Neural cell (in vitro differentiated cells): Measurements from ENCODE around the gene FNDC8. TPM values are rescaled to one million over a fixed set of nuclear protein-coding genes. Genes with fewer than 3 reads are reported as not detected.

Experiments
- H2AFZ ChIP-seq: fragments of 200-600, 300-800 bp; sonication (generic), shearing (Covaris generic); 2 replicates; pipeline ENCODE4 v1.6.0; 2014; ENCODE audit warnings: low read depth, mild to moderate bottlenecking, antibody characterized with exemption, low read length, moderate library complexity
- H3F3A ChIP-seq: fragments of 200-600 bp; shearing (Covaris generic); 2 replicates; pipeline ENCODE4 v1.6.1; 2016; ENCODE audit warnings: mild to moderate bottlenecking, moderate library complexity, mixed read lengths, antibody characterized with exemption, low read length; ENCODE audit not compliant: insufficient read depth, poor library complexity, severe bottlenecking
- H3K27ac ChIP-seq: fragments of 200-600, 300-800 bp; sonication (generic), shearing (Covaris generic); 2 replicates; pipeline ENCODE4 v1.5.1; 2014; ENCODE audit warnings: mild to moderate bottlenecking, low read length, moderate library complexity
- H3K27me3 ChIP-seq: fragments of 300-800, 200-600 bp; sonication (generic), shearing (Covaris generic); 2 replicates; pipeline ENCODE4 v1.6.0; 2014; ENCODE audit warnings: mild to moderate bottlenecking, low read depth, low read length, moderate library complexity; ENCODE audit not compliant: insufficient read depth
- H3K36me3 ChIP-seq: fragments of 300-800, 200-600 bp; sonication (generic), shearing (Covaris generic); 2 replicates; pipeline ENCODE4 v1.5.1; 2014; ENCODE audit warnings: mild to moderate bottlenecking, antibody characterized with exemption, low read length, moderate library complexity; ENCODE audit not compliant: insufficient read depth
- H3K4me2 ChIP-seq: fragments of 300-800, 200-600 bp; sonication (generic), shearing (Covaris generic); 2 replicates; pipeline ENCODE4 v1.6.0; 2014; ENCODE audit warnings: mild to moderate bottlenecking, low read length
- H3K4me3 ChIP-seq: fragments of 300-800, 200-600 bp; sonication (generic), shearing (Covaris generic); 2 replicates; pipeline ENCODE4 v1.5.1; 2014; ENCODE audit warnings: mild to moderate bottlenecking, low read length, moderate library complexity
- H3K79me2 ChIP-seq: fragments of 200-600 bp; shearing (Covaris generic); replicated peaks from 2 replicates; pipeline ENCODE4 v1.6.0; 2014; ENCODE audit warnings: mild to moderate bottlenecking, low read length, moderate library complexity; ENCODE audit not compliant: insufficient read depth
- H3K9ac ChIP-seq: fragments of 300-800, 200-600 bp; sonication (generic), shearing (Covaris generic); 2 replicates; pipeline ENCODE4 v1.6.1; 2016; ENCODE audit warnings: mild to moderate bottlenecking, low read length, mixed read lengths
- H3K9me2 ChIP-seq: fragments of 200-600 bp; shearing (Covaris generic); 2 replicates; pipeline ENCODE4 v1.6.1; 2016; ENCODE audit warnings: mild to moderate bottlenecking, low read length, mixed read lengths; ENCODE audit not compliant: insufficient read depth
- H3K9me3 ChIP-seq: fragments of 200-600, 300-800 bp; sonication (generic), shearing (Covaris generic); 2 replicates; pipeline ENCODE4 v1.6.1; 2016; ENCODE audit warnings: mild to moderate bottlenecking, mixed run types, low read length, moderate library complexity, mixed read lengths
- H4K20me1 ChIP-seq: fragments of 200-600 bp; shearing (Covaris generic); 2 replicates; pipeline ENCODE4 v1.6.1; 2016; ENCODE audit warnings: mild to moderate bottlenecking, mixed run types; ENCODE audit not compliant: insufficient read depth
- CTCF ChIP-seq: fragments of 450-650 bp; IDR thresholded peaks from 2 replicates; pipeline ENCODE4 v1.5.1; 2014; ENCODE audit warnings: antibody characterized with exemption, mild to moderate bottlenecking, moderate library complexity; ENCODE audit not compliant: poor library complexity, severe bottlenecking
- EP300 ChIP-seq: fragments of 450-650 bp; conservative IDR thresholded peaks from 2 replicates; pipeline ENCODE4 v1.6.1; 2014; ENCODE audit warnings: antibody characterized with exemption, mild to moderate bottlenecking, moderate library complexity; ENCODE audit not compliant: poor library complexity, severe bottlenecking
- EZH2 ChIP-seq: fragments of 200-600, 300-800 bp; shearing (Covaris generic), sonication (generic); IDR thresholded peaks from 2 replicates; pipeline ENCODE4 v1.6.1; 2014; ENCODE audit warnings: antibody characterized with exemption, low read length, borderline replicate concordance, mild to moderate bottlenecking; ENCODE audit not compliant: insufficient read depth, poor library complexity, severe bottlenecking
- MXI1 ChIP-seq: fragments of 450-650 bp; conservative IDR thresholded peaks from 2 replicates; pipeline ENCODE4 v1.6.1; 2014; ENCODE audit warnings: antibody characterized with exemption, mild to moderate bottlenecking; ENCODE audit not compliant: poor library complexity, severe bottlenecking
- POLR2AphosphoS5 ChIP-seq: IDR thresholded peaks from 2 replicates; pipeline ENCODE4 v1.6.1; 2012
- RAD21 ChIP-seq: fragments of 450-650 bp; conservative IDR thresholded peaks from 2 replicates; pipeline ENCODE4 v1.6.1; 2014; ENCODE audit warnings: antibody characterized with exemption, mild to moderate bottlenecking, moderate library complexity
- REST ChIP-seq: IDR thresholded peaks from 2 replicates; pipeline ENCODE4 v1.6.1; 2012; ENCODE audit warnings: borderline replicate concordance
- SMC3 ChIP-seq: fragments of 450-650 bp; conservative IDR thresholded peaks from 2 replicates; pipeline ENCODE4 v1.6.1; 2014; ENCODE audit warnings: antibody characterized with exemption, mild to moderate bottlenecking, moderate library complexity; ENCODE audit not compliant: poor library complexity
- TAF1 ChIP-seq: IDR thresholded peaks from 2 replicates; pipeline ENCODE4 v1.6.1; 2012; ENCODE audit warnings: low read depth
- polyA minus RNA-seq: library from RNA; depleted of rRNA, polyadenylated mRNA; stranded (reverse); fragments of >200 nt; gene quantifications from 2 replicates; pipeline ENCODE4 v1.2.3, GENCODE V29; 2014
- polyA plus RNA-seq: library from polyadenylated mRNA; depleted of rRNA; stranded (reverse); fragments of >200 nt; gene quantifications from 2 replicates; pipeline ENCODE4 v1.2.3, GENCODE V29; 2014

FNDC8 gene
- not detected in 2 replicates for polyA plus RNA-seq
- not detected in 2 replicates for polyA minus RNA-seq

GRCh38 chr17:35121315-35121714 is at the start of gene FNDC8:
Gene FNDC8, plus strand, starts transcription at chr17:35121615. Its CDS starts 79 bp downstream, at chr17:35121694.
- Histone ChIP-seq H3K27me3 (no peaks in the 10 kb centered on the region), H3K9me3 (no peaks in the 10 kb centered on the region), H4K20me1 (no peaks in the 10 kb centered on the region), H3K27ac (no peak within 1 kb of the TSS), H3K9me2 (no peaks in the 10 kb centered on the region), H3K36me3 (no peaks in the 10 kb centered on the region), H2AFZ (no peak within 1 kb of the TSS), H3F3A (no peaks in the 10 kb centered on the region), H3K4me3 (no peak within 1 kb of the TSS), H3K9ac (no peak within 1 kb of the TSS), H3K4me2 (no peak within 1 kb of the TSS), H3K79me2 (no peaks in the 10 kb centered on the region)
- TF ChIP-seq REST (no peak), TAF1 (no peak)

DNA sequence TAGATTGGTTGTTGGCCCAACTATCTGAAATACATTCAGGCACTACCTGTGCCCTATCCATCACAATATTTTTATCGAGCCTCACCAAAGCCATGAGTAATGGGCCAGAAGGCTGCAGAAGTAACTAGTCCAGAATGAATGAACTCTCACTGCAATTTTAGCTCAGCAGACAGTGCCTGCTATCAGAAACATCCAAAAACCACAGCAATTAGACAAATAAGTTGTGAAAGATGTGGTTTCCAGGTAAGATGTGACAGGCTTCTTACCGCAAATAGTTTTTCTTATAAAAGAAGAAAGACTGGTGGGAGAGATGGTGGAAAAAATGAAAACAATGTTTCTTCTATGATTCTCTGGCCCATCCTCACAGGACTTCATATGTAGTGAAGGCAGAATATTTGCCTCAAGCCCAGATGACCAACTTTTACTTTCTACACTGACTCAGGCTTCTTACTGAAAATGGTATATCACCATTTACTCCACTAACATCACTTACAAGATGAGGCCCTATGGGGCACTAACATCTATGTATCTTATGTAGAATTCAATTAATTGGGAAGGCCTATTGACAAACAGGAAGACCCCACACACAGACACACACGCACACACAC is 48.1 kb upstream of the FNDC8 start:
- Histone ChIP-seq H3K9ac (no peak overlapping the region), H3K9me3 (no peaks in the 10 kb centered on the region), H3K9me2 (no peaks in the 10 kb centered on the region), H3K27ac (no peak overlapping the region), H3K4me2 (no peak overlapping the region), H2AFZ (no peak overlapping the region), H3K4me3 (peak overlapping the region; percentile 42), H4K20me1 (no peaks in the 10 kb centered on the region), H3F3A (no peaks in the 10 kb centered on the region), H3K36me3 (no peaks in the 10 kb centered on the region), H3K79me2 (no peaks in the 10 kb centered on the region), H3K27me3 (no peaks in the 10 kb centered on the region)
- no peak for TF ChIP-seq EZH2
- TF ChIP-seq SMC3, result no peak
- TF ChIP-seq CTCF, result no peak
- TF ChIP-seq EP300, result no peak
- no peak for TF ChIP-seq MXI1
- no peak for TF ChIP-seq POLR2AphosphoS5
- TF ChIP-seq RAD21, result no peak
- no peak for TF ChIP-seq REST
- no peak for TF ChIP-seq TAF1
